ENCODE data around the gene SLC38A1.

- TF ChIP-seq CTCF (IDR thresholded peaks at IDR 0.05) (no peak), POLR2A (IDR thresholded peaks at IDR 0.05) (no peak), POLR2AphosphoS5 (IDR thresholded peaks at IDR 0.05) (no peak), EP300 (IDR thresholded peaks at IDR 0.05) (no peak)
These were observed 46.2 kb downstream of the SLC38A1 start for GRCh38 chr12:46222636-46223035.

All from upper lobe of left lung (tissue), 4 donors.